HL-60 (cell line): ENCODE results near the gene COL25A1.

Experiments used
- CTCF ChIP-seq: IDR thresholded peaks from one replicate; pipeline ENCODE4 v1.5.1; 2011; ENCODE audit warnings: low read length, control low read depth, inconsistent platforms; ENCODE audit not compliant: insufficient read depth
- POLR2AphosphoS5 ChIP-seq: IDR thresholded peaks from 2 replicates; pipeline ENCODE4 v1.6.1; 2012; ENCODE audit warnings: low read depth

DNA sequence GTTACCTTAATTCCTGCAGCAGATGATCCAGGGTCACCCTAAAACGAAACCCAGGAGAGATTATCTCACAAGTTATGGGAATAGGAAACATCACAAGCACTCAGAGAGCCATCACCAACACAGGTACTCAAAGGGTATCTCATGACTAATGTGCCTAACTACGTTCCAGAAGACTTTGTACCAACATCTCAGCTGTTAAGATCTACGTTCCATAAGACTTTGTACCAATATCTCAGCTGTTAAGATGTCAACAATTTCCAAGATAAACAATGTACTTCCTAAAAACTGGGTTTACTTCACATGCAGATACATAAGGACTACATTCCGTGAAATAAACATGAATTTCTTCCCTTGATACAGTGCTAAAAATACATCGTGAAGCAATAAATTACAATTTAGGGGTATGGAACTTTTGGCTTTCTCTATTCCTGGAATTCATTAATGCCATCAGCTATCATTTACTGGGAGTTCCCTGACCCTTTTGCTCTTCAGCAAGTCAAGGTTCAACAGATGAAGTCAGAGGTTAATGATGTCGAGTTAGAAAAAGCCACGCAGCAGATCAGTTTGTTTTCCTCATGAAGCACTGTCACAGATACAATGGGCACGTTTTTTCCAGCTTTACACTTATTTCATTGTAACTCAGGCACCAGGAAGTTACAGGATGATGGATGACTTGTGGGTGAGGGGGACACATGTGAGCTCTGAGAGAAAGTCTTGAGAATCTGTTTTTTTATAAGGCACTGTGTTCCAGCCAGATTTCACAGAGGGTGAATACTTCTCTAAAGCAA is 412.6 kb downstream of the COL25A1 start:
- TF ChIP-seq CTCF (no peak), POLR2AphosphoS5 (no peak)
